ENCODE results near the gene SERGEF. TPM values are rescaled to one million over a fixed set of nuclear protein-coding genes. Genes with fewer than 3 reads are reported as not detected.

The SERGEF gene
- total and polyA plus RNA-seq, 9 donors: 42.0 to 76.3 (median 59.7) TPM

DNA sequence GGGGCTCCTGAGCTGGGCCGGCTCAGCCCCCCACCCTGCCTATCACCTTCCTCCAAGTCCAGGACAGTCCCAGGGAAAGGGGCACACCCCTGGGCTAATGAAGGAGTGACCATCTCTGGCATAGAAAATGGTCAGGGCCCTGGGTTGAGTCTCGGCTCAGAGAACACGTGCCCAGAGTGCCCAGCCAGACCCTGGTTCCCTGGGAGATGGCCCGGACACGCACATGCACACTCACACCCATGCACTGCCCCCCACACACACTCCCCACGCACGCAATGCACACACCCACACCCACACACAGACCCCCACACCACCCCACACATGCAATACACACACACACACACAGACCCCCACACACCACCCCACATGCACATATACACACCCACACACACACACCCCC is 249.6 kb downstream of the SERGEF start:
- no peaks in the 10 kb centered on the region for H3K36me3 ChIP-seq
- no peak overlapping the region for H3K27ac ChIP-seq
- DNase-seq: no peak
- no peaks in the 10 kb centered on the region for H3K4me1 ChIP-seq (ENCODE audit: insufficient read depth)
- H3K4me3 ChIP-seq: no peak overlapping the region
- no peaks in the 10 kb centered on the region for H3K9me3 ChIP-seq
- H3K27me3 ChIP-seq: no peaks in the 10 kb centered on the region
- 76 to 83% (median 77%) methylated on average over 7 of the region's 7 CpGs for WGBS, 3 donors
- intact Hi-C loops (cut with DNase I): no loop called here
- TF ChIP-seq EP300 (IDR thresholded peaks at IDR 0.05) (no peak), POLR2A (IDR thresholded peaks at IDR 0.05) (no peak)
- TF ChIP-seq, protein P1, sequence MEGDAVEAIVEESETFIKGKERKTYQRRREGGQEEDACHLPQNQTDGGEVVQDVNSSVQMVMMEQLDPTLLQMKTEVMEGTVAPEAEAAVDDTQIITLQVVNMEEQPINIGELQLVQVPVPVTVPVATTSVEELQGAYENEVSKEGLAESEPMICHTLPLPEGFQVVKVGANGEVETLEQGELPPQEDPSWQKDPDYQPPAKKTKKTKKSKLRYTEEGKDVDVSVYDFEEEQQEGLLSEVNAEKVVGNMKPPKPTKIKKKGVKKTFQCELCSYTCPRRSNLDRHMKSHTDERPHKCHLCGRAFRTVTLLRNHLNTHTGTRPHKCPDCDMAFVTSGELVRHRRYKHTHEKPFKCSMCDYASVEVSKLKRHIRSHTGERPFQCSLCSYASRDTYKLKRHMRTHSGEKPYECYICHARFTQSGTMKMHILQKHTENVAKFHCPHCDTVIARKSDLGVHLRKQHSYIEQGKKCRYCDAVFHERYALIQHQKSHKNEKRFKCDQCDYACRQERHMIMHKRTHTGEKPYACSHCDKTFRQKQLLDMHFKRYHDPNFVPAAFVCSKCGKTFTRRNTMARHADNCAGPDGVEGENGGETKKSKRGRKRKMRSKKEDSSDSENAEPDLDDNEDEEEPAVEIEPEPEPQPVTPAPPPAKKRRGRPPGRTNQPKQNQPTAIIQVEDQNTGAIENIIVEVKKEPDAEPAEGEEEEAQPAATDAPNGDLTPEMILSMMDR (IDR thresholded peaks at IDR 0.05): no peak

DNA sequence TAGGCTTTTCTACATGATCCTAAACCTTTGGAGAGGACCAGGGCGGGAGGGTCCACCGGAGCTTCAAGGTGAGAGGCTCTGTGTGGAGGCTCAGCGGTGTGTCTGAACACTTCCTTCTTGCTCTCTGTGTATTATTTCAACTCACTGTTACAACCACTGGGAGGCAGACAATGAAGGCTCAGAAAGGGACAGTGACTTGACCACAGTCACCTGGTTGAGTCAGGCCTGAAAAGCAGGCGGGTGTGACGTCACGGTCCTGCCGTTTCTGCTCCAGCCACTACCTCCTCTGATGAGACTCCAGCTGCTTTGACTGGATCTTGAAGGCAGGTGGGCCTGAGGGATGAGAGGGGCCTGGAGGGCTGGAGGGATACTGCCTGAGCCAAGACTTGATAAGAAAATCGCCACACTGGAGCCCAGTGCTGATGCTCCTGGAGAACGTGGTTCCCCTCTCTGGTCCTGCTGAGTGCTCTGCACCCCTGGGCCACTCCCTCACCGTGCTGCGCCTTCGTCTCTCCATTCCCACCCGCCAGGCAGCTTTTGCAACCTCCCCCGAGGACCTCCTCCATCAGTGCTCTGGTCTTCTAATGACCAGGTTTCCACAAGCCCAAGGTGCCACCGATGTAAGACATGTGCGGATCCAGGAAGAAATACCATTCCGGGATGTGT is 250.4 kb downstream of the SERGEF start:
- TF ChIP-seq EP300 (IDR thresholded peaks at IDR 0.05) (no peak), POLR2A (IDR thresholded peaks at IDR 0.05) (no peak)
- TF ChIP-seq, protein P1 (IDR thresholded peaks at IDR 0.05): no peak
- no peaks in the 10 kb centered on the region for H3K36me3 ChIP-seq
- intact Hi-C loops (cut with DNase I): no loop called here
- no peaks in the 10 kb centered on the region for H3K27me3 ChIP-seq
- no peaks in the 10 kb centered on the region for H3K9me3 ChIP-seq
- H3K4me3 ChIP-seq: no peak overlapping the region
- H3K27ac ChIP-seq: no peak overlapping the region
- 86 to 91% (median 88%) methylated on average over 17 of the region's 17 CpGs for WGBS, 3 donors
- H3K4me1 ChIP-seq (ENCODE audit: insufficient read depth): no peaks in the 10 kb centered on the region
- no peak for DNase-seq

DNA sequence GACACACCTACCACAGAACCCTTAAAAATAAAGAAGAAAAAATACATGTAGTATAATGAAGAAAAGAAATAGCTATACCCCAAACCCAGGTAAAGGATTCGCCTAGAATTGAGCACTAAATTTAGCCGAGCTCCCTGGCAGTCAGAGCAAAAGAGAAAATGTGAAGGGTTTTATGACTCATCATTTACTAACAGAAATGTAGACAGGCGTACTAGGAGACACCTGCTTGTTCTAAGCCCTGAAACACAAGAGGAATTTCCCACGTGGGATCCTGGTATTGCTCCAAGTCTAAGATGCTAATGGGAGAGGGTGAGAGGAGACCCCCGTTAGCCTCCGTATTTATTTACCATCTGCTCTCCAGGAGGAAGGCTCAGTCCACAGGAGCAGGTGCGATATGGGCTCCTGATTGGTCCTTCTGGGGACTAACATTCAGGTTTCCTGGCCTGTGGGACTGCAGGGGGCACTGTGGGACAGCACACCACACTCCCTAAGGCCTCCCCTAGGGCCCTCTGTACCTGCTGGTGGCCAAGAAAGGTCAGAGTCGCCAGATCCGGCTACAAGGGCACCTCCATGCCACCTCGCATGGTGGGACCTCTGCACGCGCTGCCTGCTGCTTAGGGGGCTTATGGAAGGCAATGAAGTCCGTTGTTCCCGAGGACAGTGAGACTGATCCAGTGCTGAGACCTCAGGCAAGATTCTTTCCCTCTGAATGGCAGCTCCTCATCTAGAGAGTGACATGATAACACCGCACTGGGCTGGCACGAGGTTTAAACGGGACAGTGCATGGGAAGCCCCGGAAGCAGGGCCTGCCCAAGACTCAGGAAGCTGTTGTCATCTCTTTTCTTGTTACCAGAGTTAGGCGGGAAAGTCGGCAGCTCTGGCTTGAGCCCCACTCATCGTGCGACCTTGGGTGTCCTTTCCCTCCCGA is 252.5 kb downstream of the SERGEF start:
- H3K9me3 ChIP-seq: no peaks in the 10 kb centered on the region
- no peaks in the 10 kb centered on the region for H3K36me3 ChIP-seq
- intact Hi-C loops (cut with DNase I): no loop called here
- 63 to 66% (median 63%) methylated on average over 23 of the region's 23 CpGs for WGBS, 3 donors
- H3K27ac ChIP-seq: no peak overlapping the region
- no peaks in the 10 kb centered on the region for H3K27me3 ChIP-seq
- H3K4me3 ChIP-seq: no peak overlapping the region
- DNase-seq: no peak
- TF ChIP-seq EP300 (IDR thresholded peaks at IDR 0.05): no peak
- TF ChIP-seq, protein P1 (IDR thresholded peaks at IDR 0.05): no peak
- no peak for TF ChIP-seq POLR2A (IDR thresholded peaks at IDR 0.05)
- H3K4me1 ChIP-seq (ENCODE audit: insufficient read depth): no peaks in the 10 kb centered on the region

DNA sequence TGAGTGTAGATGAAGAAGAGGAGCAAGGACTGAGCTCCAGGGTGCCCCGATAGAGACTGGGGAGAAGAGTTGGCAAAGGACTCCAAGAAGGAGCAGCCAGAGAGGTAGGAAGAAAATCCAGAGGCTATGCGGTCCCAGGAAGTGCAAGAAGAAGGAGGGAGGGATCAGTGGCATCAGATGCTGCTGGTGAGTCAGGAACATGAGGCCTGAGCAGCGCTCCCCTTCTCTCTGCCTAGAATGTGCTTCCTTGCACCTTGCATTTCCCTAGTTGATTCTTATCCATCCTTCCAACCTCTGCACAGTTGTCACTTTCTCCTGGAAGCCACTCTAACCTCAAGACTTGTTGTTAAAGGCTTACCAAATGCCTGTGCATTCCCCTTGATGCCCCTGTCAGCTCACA is 257.0 kb downstream of the SERGEF start:
- Histone ChIP-seq H3K9me3 (no peaks in the 10 kb centered on the region), H3K4me1 (ENCODE audit: insufficient read depth) (no peaks in the 10 kb centered on the region), H3K27ac (no peak overlapping the region), H3K4me3 (no peak overlapping the region), H3K27me3 (no peaks in the 10 kb centered on the region), H3K36me3 (no peaks in the 10 kb centered on the region)
- TF ChIP-seq POLR2A (IDR thresholded peaks at IDR 0.05): no peak
- WGBS, 3 donors: 80 to 86% (median 83%) methylated on average over 3 of the region's 3 CpGs
- DNase-seq: no peak
- intact Hi-C loops (cut with DNase I): no loop called here

DNA sequence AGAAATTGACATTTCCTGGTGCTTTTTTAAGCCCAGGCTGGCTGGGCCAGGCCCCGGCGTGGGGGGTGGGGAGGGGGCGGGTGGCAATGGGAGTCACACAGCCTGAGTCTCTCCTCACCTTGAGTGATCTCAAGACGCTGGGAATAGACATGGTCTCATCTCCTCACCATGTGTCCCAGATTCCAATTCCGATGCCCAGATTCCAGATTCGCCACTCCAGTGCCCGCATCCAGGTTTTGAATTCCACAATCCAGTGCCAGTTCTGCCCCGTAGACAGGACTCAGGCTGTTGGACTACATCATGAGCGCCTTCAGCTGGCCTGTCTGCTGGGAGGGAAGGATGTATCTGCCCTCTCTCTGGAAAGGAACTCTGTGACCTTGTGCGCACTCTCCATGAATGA is 259.2 kb downstream of the SERGEF start:
- no peaks in the 10 kb centered on the region for H3K9me3 ChIP-seq
- no peak for DNase-seq

More for the DNA sequence above, 259.2 kb downstream of the SERGEF start:
- 87 to 90% (median 90%) methylated on average over 10 of the region's 10 CpGs for WGBS, 3 donors
- Histone ChIP-seq H3K4me3 (no peak overlapping the region), H3K27ac (no peak overlapping the region), H3K27me3 (no peaks in the 10 kb centered on the region), H3K36me3 (no peaks in the 10 kb centered on the region), H3K4me1 (ENCODE audit: insufficient read depth) (no peaks in the 10 kb centered on the region)
- TF ChIP-seq EP300 (IDR thresholded peaks at IDR 0.05): no peak
- TF ChIP-seq, protein P1 (IDR thresholded peaks at IDR 0.05): no peak
- no peak for TF ChIP-seq POLR2A (IDR thresholded peaks at IDR 0.05)
- intact Hi-C loops (cut with DNase I): no loop called here

Data from ovary (tissue), 9 donors.